ENCODE data around the gene BPI.

- TF ChIP-seq CTCF (IDR thresholded peaks at IDR 0.05) (no peak), POLR2A (IDR thresholded peaks at IDR 0.05) (no peak)
These were observed 49.4 kb downstream of the BPI start for GRCh38 chr20:38353316-38353715.
